CD14-positive monocyte (primary cell): ENCODE data around the gene BAZ2B. TPM values are rescaled to one million over a fixed set of nuclear protein-coding genes. Genes with fewer than 3 reads are reported as not detected.
A peak's percentile ranks its signal among the peaks of the same experiment; 100 is the strongest.

Experiments
- DNase-seq, 3 donors: peaks; one replicate each; pipeline ENCODE4 v3.0.0-alpha.2; 2011 to 2022
- H2AFZ ChIP-seq: 2 replicates; pipeline ENCODE4 v1.6.0; 2012; ENCODE audit warnings: mild to moderate bottlenecking, low read depth, low read length, inconsistent platforms; ENCODE audit not compliant: insufficient read depth, poor library complexity, severe bottlenecking
- H3K27ac ChIP-seq, 2 donors: 1 replicate in 1 of 2; 2 replicates in 1 of 2; pipeline ENCODE4 v1.5.1; 2012 to 2013; ENCODE audit warnings: low read length in 2 of 2, control low read depth in 1 of 2, inconsistent platforms in 1 of 2, low read depth in 1 of 2, mild to moderate bottlenecking in 1 of 2
- H3K27me3 ChIP-seq, 2 donors: one replicate each; pipeline versions ENCODE4 v1.6.0 to v1.6.1; 2011 to 2013; ENCODE audit warnings: low read length in 2 of 2; ENCODE audit not compliant: control insufficient read depth in 2 of 2, insufficient read depth in 2 of 2
- H3K36me3 ChIP-seq, 2 donors: replicated peaks in 1 of 2; 1 replicate in 1 of 2; 2 replicates in 1 of 2; pipeline versions ENCODE4 v1.5.1 to v1.6.1; 2012 to 2013; ENCODE audit warnings: low read length in 2 of 2, control low read depth in 1 of 2, inconsistent platforms in 1 of 2, mild to moderate bottlenecking in 1 of 2; ENCODE audit not compliant: insufficient read depth in 2 of 2, control insufficient read depth in 1 of 2
- H3K4me1 ChIP-seq, 2 donors: 1 replicate in 1 of 2; 2 replicates in 1 of 2; pipeline versions ENCODE4 v1.5.1 to v1.6.1; 2012 to 2013; ENCODE audit warnings: low read length in 2 of 2, control low read depth in 1 of 2, inconsistent platforms in 1 of 2, mild to moderate bottlenecking in 1 of 2, moderate library complexity in 1 of 2; ENCODE audit not compliant: insufficient read depth in 2 of 2, control insufficient read depth in 1 of 2
- H3K4me2 ChIP-seq: replicated peaks from 2 replicates; pipeline ENCODE3; 2012; ENCODE audit warnings: low read length, moderate library complexity, mild to moderate bottlenecking; ENCODE audit not compliant: poor library complexity, severe bottlenecking; ENCODE audit errors: extremely low read depth
- H3K4me3 ChIP-seq, 3 experiments: fragments of 200-600 bp in 1 of 3; sonication (generic) in 1 of 3; replicated peaks in 1 of 3; 1 replicate in 2 of 3; 2 replicates in 1 of 3; pipeline ENCODE4 v1.5.1; 2011 to 2013; ENCODE audit warnings: low read length in 3 of 3, mild to moderate bottlenecking in 3 of 3, control low read depth in 2 of 3, low read depth in 2 of 3, inconsistent platforms in 1 of 3, moderate library complexity in 1 of 3
- H3K79me2 ChIP-seq: 2 replicates; pipeline ENCODE4 v1.6.0; 2012; ENCODE audit warnings: mild to moderate bottlenecking, control low read depth, inconsistent platforms, low read length, moderate library complexity; ENCODE audit not compliant: insufficient read depth
- H3K9ac ChIP-seq: 2 replicates; pipeline ENCODE4 v1.6.0; 2017; ENCODE audit warnings: low read length, mild to moderate bottlenecking; ENCODE audit not compliant: insufficient read depth, poor library complexity, severe bottlenecking
- H3K9me3 ChIP-seq, 2 donors: replicated peaks in 1 of 2; 1 replicate in 1 of 2; 2 replicates in 1 of 2; pipeline versions ENCODE4 v1.5.1 to v1.6.1; 2012 to 2013; ENCODE audit warnings: low read length in 2 of 2, control low read depth in 1 of 2; ENCODE audit not compliant: control insufficient read depth in 1 of 2, insufficient read depth in 1 of 2
- H4K20me1 ChIP-seq: 2 replicates; pipeline ENCODE4 v1.6.0; 2012; ENCODE audit warnings: mild to moderate bottlenecking, low read length, control low read depth, moderate library complexity; ENCODE audit not compliant: insufficient read depth
- H3K27ac Mint-ChIP-seq, 7 donors: one replicate each; pipeline ENCODE4 v1.8.0; 2020; ENCODE audit warnings: mild to moderate bottlenecking in 7 of 7, mixed read lengths in 7 of 7, moderate library complexity in 6 of 7, inconsistent platforms in 2 of 7
- H3K27me3 Mint-ChIP-seq, 3 donors: one replicate each; pipeline ENCODE4 v1.8.0; 2021 to 2022; ENCODE audit warnings: low read depth in 3 of 3, mild to moderate bottlenecking in 3 of 3, mixed read lengths in 3 of 3, moderate library complexity in 3 of 3, inconsistent platforms in 1 of 3
- H3K36me3 Mint-ChIP-seq, 2 donors: one replicate each; pipeline ENCODE4 v1.8.0; 2020; ENCODE audit warnings: mixed read lengths in 2 of 2, inconsistent platforms in 1 of 2, mild to moderate bottlenecking in 1 of 2
- H3K4me1 Mint-ChIP-seq: one replicate; pipeline ENCODE4 v1.8.0; 2020; ENCODE audit warnings: mild to moderate bottlenecking, mixed read lengths
- H3K4me3 Mint-ChIP-seq, 2 donors: one replicate each; pipeline ENCODE4 v1.8.0; 2020; ENCODE audit warnings: mild to moderate bottlenecking in 2 of 2, mixed read lengths in 2 of 2, moderate library complexity in 1 of 2
- H3K9me3 Mint-ChIP-seq, 7 donors: one replicate each; pipeline ENCODE4 v1.8.0; 2020 to 2022; ENCODE audit warnings: mixed read lengths in 7 of 7, mild to moderate bottlenecking in 6 of 7, moderate library complexity in 6 of 7, inconsistent platforms in 2 of 7
- WGBS: methylation state at CpG from one replicate; pipeline ENCODE4 v1.1.5; 2013; ENCODE audit warnings: missing lambda C conversion rate; ENCODE audit not compliant: insufficient coverage; 5-methylcytosine and 5-hydroxymethylcytosine counted together
- intact Hi-C, 2 donors: fragments of 100-400 bp; cut with micrococcal nuclease; formaldehyde crosslinking; loops; one replicate each; pipeline versions ENCODE4 v1.15.0 to v1.15.1; 2023
- polyA plus RNA-seq, 3 donors: library from polyadenylated mRNA; depleted of rRNA in 1 of 3; unstranded in 2 of 3; stranded (reverse) in 1 of 3; fragments of 300-500 nt in 2 of 3; fragments of >200 nt in 1 of 3; fragmentation: Illumina TruSeq in 2 of 3; gene quantifications; 1 replicate in 2 of 3; 2 replicates in 1 of 3; pipeline ENCODE4 v1.2.3, GENCODE V29; 2012 to 2021
- TF ChIP-seq, protein P1 (sequence below): fragments of 200-600 bp; IDR thresholded peaks from one replicate; pipeline ENCODE4 v1.8.0; 2022; ENCODE audit warnings: antibody characterized with exemption, mild to moderate bottlenecking

Gene BAZ2B
- polyA plus RNA-seq, 3 donors = 12.9 to 34.2 (median 31.6) TPM

DNA sequence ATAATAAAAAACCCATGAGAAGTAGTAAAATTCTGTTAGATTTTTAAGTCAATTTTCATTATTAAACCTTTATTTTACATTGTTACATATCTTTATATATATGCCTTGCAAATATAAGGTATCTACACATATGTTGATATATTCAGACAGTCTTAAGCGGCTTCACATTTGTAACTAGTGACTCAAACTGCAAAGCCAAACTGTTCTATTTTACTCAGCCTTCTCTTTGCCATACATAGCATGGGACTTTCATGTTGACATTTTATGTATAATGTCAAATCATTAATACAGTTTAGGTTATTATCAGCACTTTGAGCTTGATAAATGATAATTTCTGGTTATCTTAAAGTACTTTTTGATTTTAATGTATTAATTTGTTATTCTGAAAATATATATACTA, 204.9 kb downstream of the BAZ2B start:
- TF ChIP-seq, protein P1, sequence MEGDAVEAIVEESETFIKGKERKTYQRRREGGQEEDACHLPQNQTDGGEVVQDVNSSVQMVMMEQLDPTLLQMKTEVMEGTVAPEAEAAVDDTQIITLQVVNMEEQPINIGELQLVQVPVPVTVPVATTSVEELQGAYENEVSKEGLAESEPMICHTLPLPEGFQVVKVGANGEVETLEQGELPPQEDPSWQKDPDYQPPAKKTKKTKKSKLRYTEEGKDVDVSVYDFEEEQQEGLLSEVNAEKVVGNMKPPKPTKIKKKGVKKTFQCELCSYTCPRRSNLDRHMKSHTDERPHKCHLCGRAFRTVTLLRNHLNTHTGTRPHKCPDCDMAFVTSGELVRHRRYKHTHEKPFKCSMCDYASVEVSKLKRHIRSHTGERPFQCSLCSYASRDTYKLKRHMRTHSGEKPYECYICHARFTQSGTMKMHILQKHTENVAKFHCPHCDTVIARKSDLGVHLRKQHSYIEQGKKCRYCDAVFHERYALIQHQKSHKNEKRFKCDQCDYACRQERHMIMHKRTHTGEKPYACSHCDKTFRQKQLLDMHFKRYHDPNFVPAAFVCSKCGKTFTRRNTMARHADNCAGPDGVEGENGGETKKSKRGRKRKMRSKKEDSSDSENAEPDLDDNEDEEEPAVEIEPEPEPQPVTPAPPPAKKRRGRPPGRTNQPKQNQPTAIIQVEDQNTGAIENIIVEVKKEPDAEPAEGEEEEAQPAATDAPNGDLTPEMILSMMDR = no peak
- Histone ChIP-seq H3K4me3 (no peak overlapping the region), H3K36me3 (peaks cover 46 to 79% of the 10 kb centered on the region in 2 donors), H3K27ac (no peak overlapping the region), H4K20me1 (no peaks in the 10 kb centered on the region), H3K9me3 (no peaks in the 10 kb centered on the region), H3K27me3 (no peaks in the 10 kb centered on the region), H3K4me1 (no peaks in the 10 kb centered on the region), H3K9ac (no peak overlapping the region), H2AFZ (no peak overlapping the region), H3K4me2 (no peak overlapping the region), H3K79me2 (no peaks in the 10 kb centered on the region)
- Mint-ChIP-seq H3K27me3 (peaks cover 0 to 2% (median 0%) of the 10 kb centered on the region in 3 donors), H3K9me3 (peaks cover 0 to 2% (median 0%) of the 10 kb centered on the region in 7 donors), H3K4me3 (no peak overlapping the region), H3K36me3 (peaks cover 44 to 63% of the 10 kb centered on the region in 2 donors), H3K4me1 (no peaks in the 10 kb centered on the region), H3K27ac (no peak overlapping the region)
- no CpG with 5 or more reads among the region's 1 CpG for WGBS
- DNase-seq = no peak
- intact Hi-C loops = no loop called here

DNA sequence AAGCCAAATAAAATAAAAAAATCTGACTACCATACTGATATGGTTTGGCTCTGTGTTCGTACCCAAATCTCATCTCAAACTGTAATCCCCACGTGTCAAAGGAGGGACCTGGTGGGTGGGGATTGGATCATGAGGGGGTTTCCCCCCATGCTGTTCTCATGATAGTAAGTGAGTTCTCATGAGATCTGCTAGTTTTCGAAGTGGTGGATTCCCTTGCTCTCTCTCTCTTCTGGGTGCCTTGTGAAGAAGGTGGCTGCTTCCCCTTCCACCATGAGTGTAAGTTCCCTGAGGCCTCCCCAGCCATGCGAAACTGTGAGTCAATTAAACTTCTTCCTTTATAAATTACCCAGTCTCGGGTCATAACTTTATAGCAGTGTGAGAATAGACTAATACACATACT, 206.1 kb downstream of the BAZ2B start:
- H3K27me3 Mint-ChIP-seq = peaks cover 0 to 2% (median 0%) of the 10 kb centered on the region in 3 donors
- no peak overlapping the region for H3K4me2 ChIP-seq
- H2AFZ ChIP-seq = no peak overlapping the region
- no CpG with 5 or more reads among the region's 5 CpGs for WGBS
- TF ChIP-seq, protein P1 = no peak
- no peak overlapping the region for H3K4me3 ChIP-seq
- peak overlapping the region in 1 of 7 donors; percentile 21 for H3K27ac Mint-ChIP-seq
- H3K27ac ChIP-seq = no peak overlapping the region
- H3K27me3 ChIP-seq = no peaks in the 10 kb centered on the region
- H3K4me1 Mint-ChIP-seq = no peaks in the 10 kb centered on the region
- H3K4me3 Mint-ChIP-seq = no peak overlapping the region
- no peaks in the 10 kb centered on the region for H3K79me2 ChIP-seq
- no peaks in the 10 kb centered on the region for H3K9me3 ChIP-seq
- intact Hi-C loops = no loop called here
- no peak for DNase-seq
- peaks cover 0 to 2% (median 0%) of the 10 kb centered on the region in 7 donors for H3K9me3 Mint-ChIP-seq
- H3K9ac ChIP-seq = no peak overlapping the region
- peaks cover 56 to 86% of the 10 kb centered on the region in 2 donors for H3K36me3 ChIP-seq
- no peaks in the 10 kb centered on the region for H3K4me1 ChIP-seq
- H3K36me3 Mint-ChIP-seq = peaks cover 52 to 73% of the 10 kb centered on the region in 2 donors
- no peaks in the 10 kb centered on the region for H4K20me1 ChIP-seq
